ENCODE measurements around the gene CHST1. TPM values are rescaled to one million over a fixed set of nuclear protein-coding genes. Genes with fewer than 3 reads are reported as not detected.

Gene CHST1
- total RNA-seq, 2 experiments from 2014 or later: not detected

- Mint-ChIP-seq H3K4me1 (ENCODE audit: low read depth) (no peaks in the 10 kb centered on the region), H3K4me3 (no peak overlapping the region), H3K9me3 (peaks cover 6% of the 10 kb centered on the region), H3K27ac (no peak overlapping the region), H3K36me3 (ENCODE audit: low read depth) (no peaks in the 10 kb centered on the region), H3K27me3 (peaks cover 51% of the 10 kb centered on the region)
- intact Hi-C loops (cut with DNase I, micrococcal nuclease): no loop called here
- no peak for ATAC-seq (ENCODE audit: poor library complexity)
- no peak overlapping the region for H3K4me3 ChIP-seq (ENCODE audit: low read length)
- ChIA-PET POLR2A (no interaction called here), CTCF (no interaction called here)
- peaks cover 19 to 20% of the 10 kb centered on the region in 2 experiments for H3K27me3 ChIP-seq (ENCODE audit: control insufficient read depth in 1 of 2, insufficient read depth in 2 of 2, low read length in 2 of 2)
- H3K4me1 ChIP-seq (ENCODE audit: insufficient read depth, low read length): no peaks in the 10 kb centered on the region
- H3K9me3 ChIP-seq (ENCODE audit: control insufficient read depth in 1 of 2, insufficient read depth in 1 of 2, low read length in 2 of 2): peaks cover 9 to 23% of the 10 kb centered on the region in 2 experiments
- no peak for DNase-seq
- H3K36me3 ChIP-seq (ENCODE audit: insufficient read depth, low read length): no peaks in the 10 kb centered on the region
- no peak for TF ChIP-seq CTCF (IDR thresholded peaks at IDR 0.05)
- no peak overlapping the region for H3K27ac ChIP-seq (ENCODE audit: low read depth in 1 of 2, low read length in 2 of 2)
Observed at GRCh38 chr11:45622861-45623260, 42.6 kb downstream of the CHST1 start.

- no peak for DNase-seq
- Mint-ChIP-seq H3K36me3 (ENCODE audit: low read depth) (no peaks in the 10 kb centered on the region), H3K9me3 (peaks cover 6% of the 10 kb centered on the region), H3K27ac (no peak overlapping the region), H3K4me1 (ENCODE audit: low read depth) (no peaks in the 10 kb centered on the region), H3K4me3 (no peak overlapping the region), H3K27me3 (peaks cover 57% of the 10 kb centered on the region)
- no peak overlapping the region for H3K27ac ChIP-seq (ENCODE audit: low read depth in 1 of 2, low read length in 2 of 2)
- peaks cover 9 to 19% of the 10 kb centered on the region in 2 experiments for H3K9me3 ChIP-seq (ENCODE audit: control insufficient read depth in 1 of 2, insufficient read depth in 1 of 2, low read length in 2 of 2)
- H3K27me3 ChIP-seq (ENCODE audit: control insufficient read depth in 1 of 2, insufficient read depth in 2 of 2, low read length in 2 of 2): peaks cover 18 to 22% of the 10 kb centered on the region in 2 experiments
- intact Hi-C loops (cut with DNase I, micrococcal nuclease): no loop called here
- H3K36me3 ChIP-seq (ENCODE audit: insufficient read depth, low read length): no peaks in the 10 kb centered on the region
- POLR2A ChIA-PET: no interaction called here
- CTCF ChIA-PET: no interaction called here
- H3K4me1 ChIP-seq (ENCODE audit: insufficient read depth, low read length): no peaks in the 10 kb centered on the region
- no peak overlapping the region for H3K4me3 ChIP-seq (ENCODE audit: low read length)
- ATAC-seq (ENCODE audit: poor library complexity): no peak
- TF ChIP-seq CTCF (IDR thresholded peaks at IDR 0.05): no peak
Observed at GRCh38 chr11:45622283-45622682, 43.1 kb downstream of the CHST1 start.

GRCh38 chr11:45621588-45621987 is 43.8 kb downstream of the CHST1 start:
- Mint-ChIP-seq H3K4me1 (ENCODE audit: low read depth) (no peaks in the 10 kb centered on the region), H3K27me3 (peaks cover 55% of the 10 kb centered on the region), H3K27ac (no peak overlapping the region), H3K9me3 (peaks cover 6% of the 10 kb centered on the region), H3K36me3 (ENCODE audit: low read depth) (no peaks in the 10 kb centered on the region), H3K4me3 (no peak overlapping the region)
- peaks cover 9 to 19% of the 10 kb centered on the region in 2 experiments for H3K9me3 ChIP-seq (ENCODE audit: control insufficient read depth in 1 of 2, insufficient read depth in 1 of 2, low read length in 2 of 2)
- H3K4me3 ChIP-seq (ENCODE audit: low read length): no peak overlapping the region
- ATAC-seq (ENCODE audit: poor library complexity) (no peak), DNase-seq (no peak)
- POLR2A ChIA-PET: no interaction called here
- H3K36me3 ChIP-seq (ENCODE audit: insufficient read depth, low read length): no peaks in the 10 kb centered on the region
- CTCF ChIA-PET: no interaction called here
- no peak overlapping the region for H3K27ac ChIP-seq (ENCODE audit: low read depth in 1 of 2, low read length in 2 of 2)
- TF ChIP-seq CTCF (IDR thresholded peaks at IDR 0.05): no peak
- H3K4me1 ChIP-seq (ENCODE audit: insufficient read depth, low read length): no peaks in the 10 kb centered on the region
- intact Hi-C loops (cut with DNase I, micrococcal nuclease): no loop called here
- peaks cover 18 to 22% of the 10 kb centered on the region in 2 experiments for H3K27me3 ChIP-seq (ENCODE audit: control insufficient read depth in 1 of 2, insufficient read depth in 2 of 2, low read length in 2 of 2)

Measured in CD4-positive, alpha-beta T cell (primary cell).